ENCODE results near the gene PDZD2. TPM values are rescaled to one million over a fixed set of nuclear protein-coding genes. Genes with fewer than 3 reads are reported as not detected.

The PDZD2 gene
- total RNA-seq, 1 experiment from 2014 or later, result 0.37 TPM

- intact Hi-C loops (cut with micrococcal nuclease), result no loop called here
- no peaks in the 10 kb centered on the region for H3K79me2 ChIP-seq (ENCODE audit: insufficient read depth, low read length)
- H3K4me2 ChIP-seq (ENCODE audit: low read length), result no peak overlapping the region
- no peak overlapping the region for H3K9ac ChIP-seq (ENCODE audit: low read length)
- H4K20me1 ChIP-seq (ENCODE audit: insufficient read depth), result no peaks in the 10 kb centered on the region
- RAD21 ChIA-PET (ENCODE audit: low non-redundant PET in 1 of 2, low total read pairs in 2 of 2, uncharacterized antibody in 2 of 2, unreplicated experiment in 2 of 2), result no interaction called here
- no TSS peak for BruUV-seq (replicated peaks)
- no peak overlapping the region for H3K27ac ChIP-seq (ENCODE audit: low read depth, low read length)
- CTCF ChIA-PET, result no interaction called here
- no peak overlapping the region for H2AFZ ChIP-seq (ENCODE audit: low read depth, low read length, poor library complexity, severe bottlenecking)
- H3K27me3 ChIP-seq (ENCODE audit: insufficient read depth, low read length), result no peaks in the 10 kb centered on the region
- no peaks in the 10 kb centered on the region for H3K36me3 ChIP-seq (ENCODE audit: control insufficient read depth in 1 of 2, insufficient read depth in 2 of 2, low read length in 2 of 2)
- H3K9me2 ChIP-seq (ENCODE audit: insufficient read depth), result no peaks in the 10 kb centered on the region
- no peaks in the 10 kb centered on the region for H3K4me1 ChIP-seq (ENCODE audit: control insufficient read depth in 1 of 2, insufficient read depth in 2 of 2, low read length in 2 of 2)
- TF ChIP-seq CTCF (IDR thresholded peaks at IDR 0.05 in 2 of 3, conservative IDR thresholded peaks at IDR 0.05 in 1 of 3; ENCODE audit: borderline replicate concordance in 1 of 3, insufficient read depth in 1 of 3, low read depth in 2 of 3, low read length in 2 of 3), result no peak
- TF ChIP-seq SRF (IDR thresholded peaks at IDR 0.05; ENCODE audit: low read depth), result no peak
- no peak for TF ChIP-seq ATF3 (IDR thresholded peaks at IDR 0.05)
- no peak for TF ChIP-seq ELF1 (IDR thresholded peaks at IDR 0.05; ENCODE audit: borderline replicate concordance, low read depth)
- no peak for TF ChIP-seq ZBTB33 (IDR thresholded peaks at IDR 0.05; ENCODE audit: extremely low read depth, insufficient replicate concordance, low read length)
- no peak for TF ChIP-seq EGR1 (IDR thresholded peaks at IDR 0.05; ENCODE audit: low read depth)
- TF ChIP-seq FOSL1 (IDR thresholded peaks at IDR 0.05; ENCODE audit: low read depth), result no peak
- TF ChIP-seq EZH2 (IDR thresholded peaks at IDR 0.05), result no peak
- no peak for TF ChIP-seq TCF7L2 (IDR thresholded peaks at IDR 0.05; ENCODE audit: borderline replicate concordance, extremely low read depth, insufficient read depth, insufficient read length)
- TF ChIP-seq SIN3A (IDR thresholded peaks at IDR 0.05; ENCODE audit: low read depth), result no peak
- TF ChIP-seq JUND (IDR thresholded peaks at IDR 0.05), result no peak
- TF ChIP-seq ZNF274 (IDR thresholded peaks at IDR 0.05; ENCODE audit: low read depth, low read length), result no peak
- TF ChIP-seq REST (IDR thresholded peaks at IDR 0.05; ENCODE audit: low read depth), result no peak
- TF ChIP-seq MAX (IDR thresholded peaks at IDR 0.05), result no peak
- no peak for TF ChIP-seq YY1 (IDR thresholded peaks at IDR 0.05; ENCODE audit: extremely low read depth, insufficient replicate concordance, low read depth, low read length)
- no peak for TF ChIP-seq POLR2A (IDR thresholded peaks at IDR 0.05; ENCODE audit: borderline replicate concordance, extremely low read depth, insufficient read depth, insufficient read length)
- TF ChIP-seq RAD21 (IDR thresholded peaks at IDR 0.05; ENCODE audit: low read depth), result no peak
- POLR2A ChIA-PET, result no interaction called here
- DNase-seq (ENCODE audit: low read depth, low spot score) (no peak), ATAC-seq (no peak)
- no peak overlapping the region for H3K4me3 ChIP-seq (replicated peaks in 1 of 2; ENCODE audit: low read depth in 1 of 2, low read length in 2 of 2)
- no peaks in the 10 kb centered on the region for H3K9me3 ChIP-seq (ENCODE audit: control insufficient read depth in 1 of 2, insufficient read depth in 1 of 2, low read depth in 1 of 2, low read length in 2 of 2)
Observed at GRCh38 chr5:31889001-31889561, 250.2 kb downstream of the PDZD2 start.
